GM12874 (cell line): ENCODE measurements around the gene VAC14.

Experiments used
- TF ChIP-seq, protein P1 (sequence below): IDR thresholded peaks from 2 replicates; pipeline ENCODE4 v1.5.1; 2011; ENCODE audit warnings: low read depth, mild to moderate bottlenecking, control low read depth, low read length, moderate library complexity; ENCODE audit not compliant: insufficient read depth

The VAC14 gene

GRCh38 chr16:70749681-70750601 is 51.0 kb downstream of the VAC14 start:
- TF ChIP-seq, protein P1, sequence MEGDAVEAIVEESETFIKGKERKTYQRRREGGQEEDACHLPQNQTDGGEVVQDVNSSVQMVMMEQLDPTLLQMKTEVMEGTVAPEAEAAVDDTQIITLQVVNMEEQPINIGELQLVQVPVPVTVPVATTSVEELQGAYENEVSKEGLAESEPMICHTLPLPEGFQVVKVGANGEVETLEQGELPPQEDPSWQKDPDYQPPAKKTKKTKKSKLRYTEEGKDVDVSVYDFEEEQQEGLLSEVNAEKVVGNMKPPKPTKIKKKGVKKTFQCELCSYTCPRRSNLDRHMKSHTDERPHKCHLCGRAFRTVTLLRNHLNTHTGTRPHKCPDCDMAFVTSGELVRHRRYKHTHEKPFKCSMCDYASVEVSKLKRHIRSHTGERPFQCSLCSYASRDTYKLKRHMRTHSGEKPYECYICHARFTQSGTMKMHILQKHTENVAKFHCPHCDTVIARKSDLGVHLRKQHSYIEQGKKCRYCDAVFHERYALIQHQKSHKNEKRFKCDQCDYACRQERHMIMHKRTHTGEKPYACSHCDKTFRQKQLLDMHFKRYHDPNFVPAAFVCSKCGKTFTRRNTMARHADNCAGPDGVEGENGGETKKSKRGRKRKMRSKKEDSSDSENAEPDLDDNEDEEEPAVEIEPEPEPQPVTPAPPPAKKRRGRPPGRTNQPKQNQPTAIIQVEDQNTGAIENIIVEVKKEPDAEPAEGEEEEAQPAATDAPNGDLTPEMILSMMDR = no peak

DNA sequence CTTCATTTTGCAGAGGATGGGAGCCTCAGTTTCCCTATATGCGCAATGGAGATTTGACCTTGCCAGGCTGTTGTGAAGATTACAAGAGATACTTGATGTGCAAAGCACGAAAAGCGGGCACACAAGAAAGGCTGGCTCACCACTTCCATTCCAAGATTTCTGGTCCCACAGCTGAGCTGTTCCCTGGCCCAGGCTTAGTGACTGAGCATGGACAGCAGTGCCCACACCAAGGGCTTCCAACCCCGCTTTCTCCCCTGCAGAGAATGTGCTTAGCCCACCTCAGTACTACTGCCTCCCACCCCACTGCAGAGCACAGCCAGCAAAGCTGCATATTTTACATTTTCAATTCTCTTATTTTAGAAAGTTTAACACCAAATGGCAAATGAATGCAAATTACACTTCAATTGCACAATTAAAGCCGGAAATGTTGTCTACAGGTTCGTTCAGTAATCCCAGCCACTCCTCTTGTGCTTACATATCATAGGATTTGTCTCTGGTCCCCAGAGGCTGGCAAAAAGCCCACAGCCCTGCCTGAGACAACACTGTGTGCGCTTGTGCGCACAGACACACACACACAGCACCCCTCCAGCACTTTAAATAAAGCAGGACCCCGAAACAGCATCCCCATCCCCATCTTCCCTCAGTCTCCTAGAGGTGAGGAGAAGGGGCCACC is 51.8 kb downstream of the VAC14 start:
- TF ChIP-seq, protein P1 = no peak

DNA sequence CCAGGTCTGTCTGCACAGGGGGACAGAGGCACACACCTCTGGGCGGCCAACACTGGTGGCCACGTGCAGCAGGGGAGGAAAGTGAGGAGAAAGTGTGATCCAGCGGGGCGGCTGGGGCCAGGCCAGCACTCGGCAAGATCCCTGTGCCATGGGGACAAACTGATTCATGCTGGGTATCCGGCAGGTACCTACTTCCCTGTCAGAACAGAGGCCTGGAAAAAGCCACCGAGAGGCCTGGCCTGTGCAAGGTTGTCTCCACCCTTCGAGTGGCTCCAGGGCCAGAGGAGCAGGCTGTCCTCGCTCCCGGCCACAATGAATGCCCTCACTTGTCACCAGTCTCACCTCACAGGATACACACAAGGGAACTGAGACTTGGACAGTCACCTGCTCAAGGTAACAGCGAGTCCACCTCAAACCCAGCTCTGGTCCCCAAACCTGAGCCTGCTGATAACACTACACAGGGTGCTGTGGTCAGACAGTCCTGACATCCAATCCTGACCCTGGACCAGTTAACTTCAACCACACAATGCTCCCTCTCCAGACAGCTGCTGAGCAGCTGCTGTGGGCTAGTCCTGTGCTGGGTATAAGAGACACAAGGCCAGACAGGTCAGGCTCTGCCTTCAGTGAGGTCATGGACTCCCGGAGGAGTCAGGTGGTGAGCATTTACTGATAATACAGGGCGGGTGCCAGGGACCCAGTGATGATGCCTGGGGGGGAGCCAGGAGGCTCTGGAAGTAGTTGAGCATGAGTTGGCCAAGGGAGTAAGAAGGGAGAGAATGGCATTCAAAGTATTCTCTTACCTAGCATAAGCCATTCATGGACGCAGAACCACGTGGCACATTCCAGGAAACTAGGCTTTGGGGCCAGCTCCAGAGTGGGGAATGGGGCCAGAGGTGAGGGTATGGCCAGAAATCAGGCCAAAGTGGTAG is 53.0 kb downstream of the VAC14 start:
- TF ChIP-seq, protein P1 = no peak

- TF ChIP-seq, protein P1 = no peak
Measured at GRCh38 chr16:70746708-70747424, 54.1 kb downstream of the VAC14 start.

DNA sequence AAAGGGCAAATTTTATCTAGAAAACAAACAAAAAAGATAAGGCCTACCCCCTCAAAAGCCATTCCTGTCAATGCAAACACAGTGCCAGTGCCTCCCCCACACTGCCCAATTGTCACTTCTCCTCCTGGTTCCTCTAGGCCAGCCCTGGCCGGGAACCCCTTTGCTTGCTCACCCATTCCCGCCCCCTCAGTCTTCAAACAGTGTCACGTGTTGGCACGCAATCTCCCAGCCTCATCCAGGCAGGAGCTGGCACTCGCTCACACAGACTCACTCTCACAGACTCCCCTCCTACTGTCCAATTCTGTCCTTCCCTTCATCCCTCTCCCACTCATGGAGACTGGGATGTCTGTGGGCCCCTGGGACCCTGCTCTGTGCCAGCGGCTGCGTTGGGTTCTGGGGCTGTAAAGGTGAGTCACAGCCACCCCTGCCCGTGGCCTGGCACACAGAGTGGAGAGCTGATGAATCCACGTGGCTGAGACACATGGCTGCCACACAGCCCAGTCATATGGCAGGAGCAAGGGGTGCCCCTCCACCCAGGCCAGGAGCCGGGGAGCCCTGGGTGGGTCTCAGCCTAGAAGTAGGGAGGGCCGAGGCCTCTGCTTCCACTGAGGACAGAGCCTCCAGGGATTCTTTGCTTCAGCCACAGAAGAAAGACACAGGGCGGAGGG is 54.8 kb downstream of the VAC14 start:
- TF ChIP-seq, protein P1 = no peak

DNA sequence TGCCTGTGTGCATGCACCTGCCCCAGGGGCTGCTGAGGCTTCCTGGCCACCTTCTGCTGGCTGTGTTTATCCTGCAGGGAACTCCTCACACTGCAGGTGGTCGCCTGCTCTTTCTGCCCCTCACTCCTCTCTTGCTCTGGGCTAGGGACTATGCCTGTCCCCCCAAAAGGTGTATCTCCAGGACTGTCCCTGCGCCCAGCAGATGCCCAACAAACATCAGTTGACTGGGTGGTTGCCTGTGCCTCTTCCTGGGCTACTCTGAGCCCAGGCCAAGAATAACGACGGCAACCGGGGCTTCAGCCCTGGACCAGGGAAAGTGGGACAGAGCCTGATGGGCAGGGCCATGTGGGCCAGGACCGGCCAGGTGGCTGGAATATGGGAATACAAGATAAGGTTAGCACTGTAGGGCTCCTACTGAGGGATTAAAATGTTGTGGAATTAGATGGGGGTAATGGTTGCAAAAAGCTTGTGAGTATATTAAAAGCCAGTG is 55.4 kb downstream of the VAC14 start:
- TF ChIP-seq, protein P1 = no peak
